A549 treated with Mapracorat at 1 μM for 4 hours (cell line): Measurements from ENCODE around the gene MLPH. TPM values are rescaled to one million over a fixed set of nuclear protein-coding genes. Genes with fewer than 3 reads are reported as not detected.

Experiments
- total RNA-seq: library from RNA; stranded (reverse); fragments of 200-300 nt; extraction: Qiagen RNA extraction; gene quantifications from 5 replicates; pipeline ENCODE4 v1.2.3, GENCODE V29; 2022

Gene MLPH, protein sequence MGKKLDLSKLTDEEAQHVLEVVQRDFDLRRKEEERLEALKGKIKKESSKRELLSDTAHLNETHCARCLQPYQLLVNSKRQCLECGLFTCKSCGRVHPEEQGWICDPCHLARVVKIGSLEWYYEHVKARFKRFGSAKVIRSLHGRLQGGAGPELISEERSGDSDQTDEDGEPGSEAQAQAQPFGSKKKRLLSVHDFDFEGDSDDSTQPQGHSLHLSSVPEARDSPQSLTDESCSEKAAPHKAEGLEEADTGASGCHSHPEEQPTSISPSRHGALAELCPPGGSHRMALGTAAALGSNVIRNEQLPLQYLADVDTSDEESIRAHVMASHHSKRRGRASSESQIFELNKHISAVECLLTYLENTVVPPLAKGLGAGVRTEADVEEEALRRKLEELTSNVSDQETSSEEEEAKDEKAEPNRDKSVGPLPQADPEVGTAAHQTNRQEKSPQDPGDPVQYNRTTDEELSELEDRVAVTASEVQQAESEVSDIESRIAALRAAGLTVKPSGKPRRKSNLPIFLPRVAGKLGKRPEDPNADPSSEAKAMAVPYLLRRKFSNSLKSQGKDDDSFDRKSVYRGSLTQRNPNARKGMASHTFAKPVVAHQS
- total RNA-seq, result 250 to 327 TPM (median 305 TPM) in 5 replicates

DNA sequence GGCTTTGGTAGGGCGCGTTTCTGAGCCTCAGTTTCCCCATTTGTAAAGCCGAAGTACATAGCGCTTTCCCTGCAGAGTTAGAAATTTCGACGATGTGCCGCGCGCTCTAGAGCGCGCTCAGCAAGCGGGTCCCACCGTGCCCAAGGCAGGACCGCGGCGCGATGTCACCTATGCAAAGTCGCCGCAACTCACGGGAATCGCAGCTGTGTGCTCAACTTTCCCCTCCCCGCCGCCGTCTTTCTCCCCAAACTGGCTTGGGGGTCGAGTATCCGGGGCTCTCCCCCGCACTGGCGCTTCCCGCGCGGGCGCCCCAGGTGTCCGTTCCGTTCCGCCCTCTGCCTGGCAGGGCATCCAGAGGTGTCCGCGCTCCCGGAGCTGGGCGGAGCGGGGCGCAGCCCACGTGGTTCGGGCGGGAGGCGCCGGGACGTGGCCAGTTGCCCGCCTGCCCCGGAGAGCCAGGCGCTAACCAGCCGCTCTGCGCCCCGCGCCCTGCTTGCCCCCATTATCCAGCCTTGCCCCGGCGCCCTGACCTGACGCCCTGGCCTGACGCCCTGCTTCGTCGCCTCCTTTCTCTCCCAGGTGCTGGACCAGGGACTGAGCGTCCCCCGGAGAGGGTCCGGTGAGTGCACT is at the start of gene MLPH:
MLPH (plus strand) TSS at position 433 of the 630 bp plus-strand sequence. CDS start 6,176 bp downstream, outside the sequence.

GRCh38 chr2:237566401-237567235 is 79.6 kb downstream of the MLPH start, which contains the start of gene PRLH:
Gene PRLH (plus strand): TSS chr2:237566574. CDS start chr2:237566574, 0 bp downstream.

DNA sequence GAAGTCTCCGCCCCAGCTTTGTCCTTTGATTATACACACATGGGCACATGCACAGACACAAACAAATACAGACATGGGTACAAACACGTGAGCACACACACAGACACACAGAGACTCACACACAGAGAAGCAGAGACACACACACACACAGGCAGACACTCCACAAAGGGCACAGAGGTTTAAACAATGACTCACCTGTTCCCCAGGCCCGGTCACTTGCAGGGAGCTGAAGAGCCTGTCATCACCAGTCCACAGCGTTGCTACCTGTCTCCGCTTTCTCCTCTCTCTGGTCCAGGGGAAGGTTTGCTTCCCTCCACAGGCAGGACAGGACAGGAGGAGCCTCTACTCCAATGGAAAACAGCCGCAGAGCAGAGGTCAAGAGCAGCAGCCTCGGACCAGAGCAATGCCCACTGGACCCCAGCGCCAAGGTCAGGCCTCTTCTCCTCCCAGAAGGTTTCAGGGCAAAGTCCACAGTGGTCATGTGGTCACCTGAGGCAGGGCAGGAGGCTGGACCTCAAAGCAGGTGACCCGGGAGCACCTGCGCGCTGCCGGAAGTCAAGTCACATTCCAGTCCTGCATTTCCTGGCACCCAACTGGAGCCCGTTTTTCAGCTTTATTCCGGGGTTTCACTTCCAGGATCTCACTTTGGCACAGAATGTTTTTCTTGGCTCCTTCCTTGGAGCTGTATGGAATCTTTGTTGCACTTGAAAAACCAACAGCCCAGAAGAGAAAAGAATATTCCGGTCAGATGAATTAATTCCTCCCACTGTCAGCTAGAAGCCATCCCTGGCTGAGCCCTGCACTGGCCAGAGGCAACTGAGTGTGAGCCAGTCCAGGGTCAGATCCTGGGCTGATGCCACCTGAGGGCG is 103.5 kb downstream of the MLPH start, which contains the start of gene RAB17:
RAB17 (minus strand) TSS at position 463 of the 869 bp plus-strand sequence. CDS start 4,580 bp downstream, outside the sequence.

Other genes with a start within 250 kb of the MLPH start
- 0.11 to 0.47 TPM (median 0.30 TPM) in 5 replicates for gene COL6A3, start 73.1 kb upstream of the MLPH start, total RNA-seq
- not detected in 5 replicates for gene PRLH, start 79.3 kb downstream of the MLPH start, total RNA-seq
- 0.14 to 0.85 TPM (median 0.23 TPM) in 5 replicates for gene RAB17, start 103.5 kb downstream of the MLPH start, total RNA-seq
- gene LRRFIP1, start 140.3 kb downstream of the MLPH start, total RNA-seq, result 69.5 to 94.5 TPM (median 87.6 TPM) in 5 replicates